Measurements from ENCODE around the gene VOPP1.
A peak's percentile ranks its signal among the peaks of the same experiment; 100 is the strongest.

The VOPP1 gene

DNA sequence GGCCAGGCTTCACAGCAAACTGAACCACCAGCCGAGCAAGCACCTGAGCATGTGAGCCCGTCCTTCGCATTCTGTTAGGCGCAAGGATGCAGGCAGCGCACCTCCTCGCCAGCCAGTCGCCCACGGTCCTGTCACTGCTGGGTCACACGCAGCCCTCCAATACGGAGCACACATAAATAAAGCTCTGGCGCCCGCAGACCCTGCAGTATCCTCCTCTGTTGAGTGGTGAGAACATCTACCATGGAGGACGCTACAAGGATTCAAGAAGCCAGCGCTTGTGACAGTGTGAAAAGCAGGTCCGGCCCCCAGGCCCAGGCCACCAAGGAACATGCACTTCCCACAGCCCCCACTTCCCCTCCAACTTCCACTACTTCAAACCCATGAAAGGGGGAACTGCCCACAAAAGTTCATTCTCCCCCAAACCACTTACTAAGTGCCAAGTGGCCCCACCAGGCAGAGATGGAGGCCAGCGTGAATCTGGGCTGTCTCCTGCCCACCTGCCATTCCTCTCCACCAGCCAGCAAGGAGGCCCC lies 34.8 kb downstream of the VOPP1 start:
- TF ChIP-seq, protein P1, sequence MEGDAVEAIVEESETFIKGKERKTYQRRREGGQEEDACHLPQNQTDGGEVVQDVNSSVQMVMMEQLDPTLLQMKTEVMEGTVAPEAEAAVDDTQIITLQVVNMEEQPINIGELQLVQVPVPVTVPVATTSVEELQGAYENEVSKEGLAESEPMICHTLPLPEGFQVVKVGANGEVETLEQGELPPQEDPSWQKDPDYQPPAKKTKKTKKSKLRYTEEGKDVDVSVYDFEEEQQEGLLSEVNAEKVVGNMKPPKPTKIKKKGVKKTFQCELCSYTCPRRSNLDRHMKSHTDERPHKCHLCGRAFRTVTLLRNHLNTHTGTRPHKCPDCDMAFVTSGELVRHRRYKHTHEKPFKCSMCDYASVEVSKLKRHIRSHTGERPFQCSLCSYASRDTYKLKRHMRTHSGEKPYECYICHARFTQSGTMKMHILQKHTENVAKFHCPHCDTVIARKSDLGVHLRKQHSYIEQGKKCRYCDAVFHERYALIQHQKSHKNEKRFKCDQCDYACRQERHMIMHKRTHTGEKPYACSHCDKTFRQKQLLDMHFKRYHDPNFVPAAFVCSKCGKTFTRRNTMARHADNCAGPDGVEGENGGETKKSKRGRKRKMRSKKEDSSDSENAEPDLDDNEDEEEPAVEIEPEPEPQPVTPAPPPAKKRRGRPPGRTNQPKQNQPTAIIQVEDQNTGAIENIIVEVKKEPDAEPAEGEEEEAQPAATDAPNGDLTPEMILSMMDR (IDR thresholded peaks at IDR 0.05; ENCODE audit: low read depth, low read length) = no peak
- H3K4me3 ChIP-seq (replicated peaks in 1 of 2; ENCODE audit: low read depth in 2 of 2, low read length in 2 of 2) = no peak overlapping the region

DNA sequence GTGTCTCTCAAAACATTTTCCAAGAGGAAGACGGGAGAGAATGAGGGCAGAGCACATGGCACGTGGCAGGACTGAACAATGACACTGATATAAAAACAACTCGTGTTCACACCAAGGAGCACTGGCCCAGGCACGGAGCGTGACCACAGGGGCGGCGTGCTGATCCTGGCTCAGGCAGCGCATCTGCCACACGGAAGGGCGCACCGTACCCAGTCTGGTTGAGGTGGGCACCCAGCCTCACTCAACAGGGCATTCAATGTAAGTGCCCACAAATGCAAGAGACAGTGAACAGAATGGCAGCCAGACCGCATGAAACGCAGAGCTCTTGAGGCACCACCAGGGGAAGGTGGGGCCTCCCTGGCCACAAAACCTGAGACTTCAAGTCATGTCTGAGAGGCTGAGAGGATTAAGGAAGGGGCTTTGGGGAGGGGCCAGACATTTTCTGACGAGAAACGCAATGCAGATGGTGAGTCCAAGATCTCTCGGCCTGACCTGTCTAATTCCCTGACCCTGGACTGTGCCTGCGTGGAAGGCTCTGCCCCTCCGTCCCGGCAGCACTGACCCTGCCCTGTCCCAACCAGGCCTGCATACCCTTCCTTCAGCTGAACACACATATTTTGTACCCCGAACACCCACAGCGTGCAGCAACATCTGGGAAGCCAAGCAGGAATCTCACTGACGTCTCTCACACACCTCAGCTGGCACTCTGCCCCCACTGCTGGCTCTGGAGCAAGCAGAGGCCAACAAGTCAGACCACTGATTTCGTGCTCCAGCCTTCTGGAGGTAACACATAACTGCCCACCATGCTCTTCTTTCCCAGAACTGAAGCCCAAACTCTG lies 35.5 kb downstream of the VOPP1 start:
- H3K4me3 ChIP-seq (replicated peaks in 1 of 2; ENCODE audit: low read depth in 2 of 2, low read length in 2 of 2) = no peak overlapping the region
- no peak for DNase-seq (ENCODE audit: low read depth in 2 of 2)
- TF ChIP-seq, protein P1 (IDR thresholded peaks at IDR 0.05; ENCODE audit: low read depth, low read length) = no peak

More for the DNA sequence above, 34.8 kb downstream of the VOPP1 start:
- DNase-seq (ENCODE audit: low read depth in 2 of 2) = no peak

DNA sequence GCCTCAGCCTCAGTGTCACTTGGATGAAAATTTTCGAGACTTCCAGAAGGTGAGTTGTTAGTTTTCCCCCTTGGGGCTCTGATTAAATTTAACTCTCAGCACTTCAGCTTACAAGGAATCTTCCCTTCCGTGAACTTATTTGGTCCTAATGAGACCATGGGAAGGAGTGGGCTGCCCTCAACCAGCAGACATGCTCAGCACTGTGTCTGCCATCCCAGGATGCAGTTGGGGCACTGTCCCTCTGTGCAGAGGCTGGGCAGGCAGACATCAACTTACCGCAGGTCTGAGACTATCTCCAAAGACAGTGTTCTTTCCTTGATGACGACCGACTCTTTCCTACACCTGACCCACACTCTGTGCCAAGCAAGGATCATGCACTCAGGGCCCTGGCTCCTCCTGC lies 36.7 kb downstream of the VOPP1 start:
- TF ChIP-seq, protein P1 (IDR thresholded peaks at IDR 0.05; ENCODE audit: low read depth, low read length) = no peak
- no peak overlapping the region for H3K4me3 ChIP-seq (replicated peaks in 1 of 2; ENCODE audit: low read depth in 2 of 2, low read length in 2 of 2)
- no peak for DNase-seq (ENCODE audit: low read depth in 2 of 2)

DNA sequence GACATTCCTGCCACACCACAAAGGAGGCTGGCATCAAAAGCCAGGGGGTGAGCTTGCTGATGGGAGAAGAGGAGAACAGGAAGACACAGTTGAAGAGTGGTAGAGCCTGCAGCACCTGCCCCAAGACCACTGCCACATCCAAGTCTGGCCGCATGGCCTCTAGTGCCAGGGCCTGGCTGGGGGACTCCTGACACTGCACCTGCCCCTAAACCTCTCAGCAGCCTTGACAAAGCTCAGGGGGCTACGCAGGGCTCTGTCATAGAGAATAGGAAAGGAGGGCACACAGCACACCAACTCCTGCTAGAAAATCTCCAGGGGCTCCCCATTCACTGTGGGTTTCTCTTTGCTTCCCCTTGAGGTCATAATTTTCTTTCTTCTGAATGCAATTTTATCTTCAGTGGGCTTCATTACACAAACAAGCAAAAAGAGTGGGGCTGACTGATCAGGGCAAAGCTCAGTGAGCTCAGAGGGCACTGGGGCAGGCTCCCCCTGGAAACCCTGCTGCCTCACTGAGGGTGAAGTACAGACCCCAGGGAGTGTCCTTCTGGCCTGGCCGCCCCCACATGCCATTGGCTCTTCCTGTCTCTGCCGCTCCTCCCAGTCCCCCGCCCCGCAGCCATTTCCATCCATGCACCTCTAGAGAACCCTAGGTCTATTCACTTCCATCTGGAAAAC lies 37.2 kb downstream of the VOPP1 start:
- TF ChIP-seq, protein P1 (IDR thresholded peaks at IDR 0.05; ENCODE audit: low read depth, low read length) = no peak
- no peak for DNase-seq (ENCODE audit: low read depth in 2 of 2)
- H3K4me3 ChIP-seq (replicated peaks in 1 of 2; ENCODE audit: low read depth in 2 of 2, low read length in 2 of 2) = no peak overlapping the region

DNA sequence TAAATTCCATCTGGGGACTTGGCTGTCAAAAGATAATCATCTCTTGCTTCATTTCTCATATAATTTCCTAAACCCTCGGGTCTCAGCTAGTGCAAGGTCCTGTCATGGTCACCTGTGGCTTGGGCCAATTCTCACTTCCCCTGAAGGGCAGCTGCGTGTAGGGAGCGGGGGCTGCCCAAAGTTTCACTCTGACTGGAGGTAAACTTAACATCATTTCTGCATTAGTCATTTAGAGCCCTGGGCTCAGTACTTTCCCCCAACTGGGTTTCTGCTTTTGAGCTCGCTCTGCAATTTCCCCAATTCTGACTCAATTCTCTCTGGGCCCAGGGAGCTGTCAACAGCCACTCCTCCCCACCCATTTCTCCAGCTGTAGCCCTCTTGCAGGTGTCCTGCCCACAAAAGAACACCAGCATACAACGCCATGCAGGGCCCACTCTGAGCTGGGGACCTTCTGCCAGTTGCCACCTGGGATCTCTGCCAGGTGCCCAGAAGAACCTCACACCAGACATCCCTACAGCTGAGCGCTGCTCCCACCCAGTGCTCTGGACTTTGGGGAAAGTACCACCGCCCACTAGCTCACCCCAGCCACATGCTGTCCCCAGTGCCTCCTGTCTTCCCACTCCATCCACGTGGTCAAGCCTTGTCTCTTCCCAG lies 37.9 kb downstream of the VOPP1 start:
- TF ChIP-seq, protein P1 (IDR thresholded peaks at IDR 0.05; ENCODE audit: low read depth, low read length) = no peak
- DNase-seq (ENCODE audit: low read depth in 2 of 2) = peak; percentile 38 to 86
- no peak overlapping the region for H3K4me3 ChIP-seq (replicated peaks in 1 of 2; ENCODE audit: low read depth in 2 of 2, low read length in 2 of 2)

DNA sequence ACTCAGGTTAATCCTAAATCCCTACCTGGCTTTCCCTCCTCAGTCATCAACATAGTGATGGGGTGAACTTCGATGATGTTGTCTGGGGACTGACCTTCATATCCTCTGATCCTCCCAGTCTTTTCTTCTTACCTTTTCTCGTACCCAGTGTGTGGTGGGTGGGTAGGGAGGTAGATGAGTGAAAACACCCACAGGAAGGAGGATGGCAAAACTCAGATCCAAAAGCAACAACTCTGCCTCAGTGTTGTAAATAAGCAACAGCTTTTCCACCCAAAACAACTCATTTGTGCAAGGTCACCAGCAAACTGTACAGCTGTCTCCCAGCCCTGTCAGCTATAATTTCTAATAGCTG lies 38.6 kb downstream of the VOPP1 start:
- H3K4me3 ChIP-seq (replicated peaks in 1 of 2; ENCODE audit: low read depth in 2 of 2, low read length in 2 of 2) = no peak overlapping the region
- DNase-seq (ENCODE audit: low read depth in 2 of 2) = no peak
- TF ChIP-seq, protein P1 (IDR thresholded peaks at IDR 0.05; ENCODE audit: low read depth, low read length) = no peak

Measured in cardiac fibroblast (primary cell).